ENCODE measurements around the gene SELENOO.

The SELENOO gene

GRCh38 chr22:50257041-50257440, 56.2 kb downstream of the SELENOO start:
- no peak for DNase-seq

DNA sequence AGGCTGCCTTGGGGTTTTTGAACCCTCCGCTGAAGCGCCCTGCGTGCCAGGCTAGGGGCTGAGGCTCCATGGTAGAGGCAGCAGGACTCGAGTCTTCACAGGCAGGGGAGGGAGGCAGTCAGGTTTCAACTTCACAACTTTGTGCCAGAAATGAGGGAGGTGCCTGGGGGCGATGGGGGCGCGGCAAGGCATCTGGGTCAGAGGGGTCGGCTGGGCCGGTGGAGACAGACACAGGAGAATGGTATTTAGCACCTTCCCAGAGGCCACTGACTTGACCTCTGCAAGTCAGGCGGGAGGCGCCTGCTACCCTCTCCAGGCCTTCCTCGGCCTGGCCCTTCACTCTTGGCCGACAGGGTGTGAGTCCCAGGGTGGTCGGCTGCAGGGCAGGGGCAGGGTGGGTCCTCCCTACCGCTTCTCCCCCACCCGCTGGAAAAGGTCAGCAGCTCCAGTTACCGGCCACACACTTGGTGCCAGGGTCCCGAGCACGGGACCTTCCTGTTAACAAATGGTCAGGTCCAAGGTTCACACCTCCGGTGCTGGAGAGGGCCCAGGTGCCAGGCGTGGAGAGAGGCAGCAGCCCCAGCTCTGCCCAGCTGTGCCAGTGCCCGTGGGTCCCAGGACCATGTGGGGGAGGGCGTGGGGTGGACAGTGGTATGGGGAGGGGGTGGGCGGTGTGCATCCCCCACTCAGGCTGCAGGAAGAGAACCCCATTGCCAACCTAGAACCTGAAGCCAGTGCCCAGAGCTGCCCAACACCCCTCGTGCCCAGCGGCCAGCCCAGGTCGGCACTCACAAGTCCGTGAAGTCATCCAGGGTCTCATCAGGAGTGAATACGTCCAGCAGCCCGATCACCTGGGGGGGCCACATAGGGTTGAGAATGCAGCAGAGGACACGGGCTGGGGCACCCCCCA, 56.9 kb downstream of the SELENOO start:
- no peak for DNase-seq

DNA sequence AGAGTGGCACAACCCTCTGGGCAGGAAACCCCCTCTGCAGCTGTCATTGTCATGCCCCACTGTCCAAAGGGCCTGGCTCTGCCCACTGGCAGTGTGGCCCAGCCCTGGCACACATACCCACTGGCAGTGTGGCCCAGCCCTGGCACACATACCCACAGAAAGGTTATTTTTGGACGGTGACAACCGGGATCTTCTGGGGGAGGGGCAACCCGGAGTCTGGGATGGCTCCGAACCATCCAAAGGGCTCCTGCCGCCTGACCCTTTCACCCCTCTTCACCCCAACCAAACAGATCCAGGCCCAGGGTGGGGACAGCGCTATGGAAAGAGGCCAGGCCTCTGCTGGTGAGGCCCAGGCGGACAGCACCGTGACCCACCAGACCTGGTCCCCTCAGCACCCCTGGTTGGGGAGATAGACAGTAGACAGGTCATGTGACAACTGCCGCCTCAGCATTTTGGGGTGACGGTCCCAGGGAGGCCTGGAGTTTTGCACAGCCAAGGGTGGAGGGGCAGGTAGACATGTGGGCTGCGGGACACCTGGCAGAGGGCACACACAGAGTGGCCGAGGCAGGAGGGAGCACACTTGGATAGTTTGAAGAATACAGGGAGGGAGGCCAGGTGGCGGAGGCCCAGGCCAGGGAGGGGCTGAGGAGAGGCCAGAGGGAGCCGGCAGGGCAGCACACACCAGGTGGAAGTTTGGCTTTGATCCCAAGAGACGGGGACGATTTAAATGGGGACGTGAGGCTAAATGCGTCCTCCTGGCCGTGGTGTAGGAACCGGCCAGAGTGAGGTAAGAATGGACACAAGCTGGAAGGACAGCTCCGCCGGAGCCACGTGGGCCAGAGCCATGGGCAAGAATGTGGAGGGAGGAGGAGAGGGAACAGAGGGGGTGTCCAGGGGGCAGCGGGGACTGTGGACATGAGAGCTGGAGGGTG, 57.8 kb downstream of the SELENOO start:
- DNase-seq = no peak

- DNase-seq = no peak
Observed at GRCh38 chr22:50259302-50259701, 58.5 kb downstream of the SELENOO start.

DNA sequence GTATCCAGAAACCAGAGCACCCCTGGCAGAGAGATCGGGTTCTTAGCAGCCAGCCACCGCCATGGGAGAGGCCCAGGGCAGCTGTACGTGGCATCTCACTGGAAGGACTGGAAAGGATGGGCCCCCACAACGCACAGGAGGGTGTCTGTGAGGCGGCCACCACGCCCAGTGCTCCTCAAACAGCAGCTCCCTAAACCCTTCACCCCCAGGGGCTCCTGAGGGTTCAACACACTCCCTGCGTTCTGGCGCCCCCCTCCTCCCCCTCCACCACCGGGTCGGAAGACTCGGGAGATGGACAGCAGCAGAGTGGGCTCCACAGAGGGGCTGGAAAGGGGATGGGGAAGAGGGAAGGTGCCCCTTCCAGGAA, 59.6 kb downstream of the SELENOO start:
- DNase-seq = no peak

GRCh38 chr22:50260801-50261614, 60.2 kb downstream of the SELENOO start:
- no peak for DNase-seq

DNA sequence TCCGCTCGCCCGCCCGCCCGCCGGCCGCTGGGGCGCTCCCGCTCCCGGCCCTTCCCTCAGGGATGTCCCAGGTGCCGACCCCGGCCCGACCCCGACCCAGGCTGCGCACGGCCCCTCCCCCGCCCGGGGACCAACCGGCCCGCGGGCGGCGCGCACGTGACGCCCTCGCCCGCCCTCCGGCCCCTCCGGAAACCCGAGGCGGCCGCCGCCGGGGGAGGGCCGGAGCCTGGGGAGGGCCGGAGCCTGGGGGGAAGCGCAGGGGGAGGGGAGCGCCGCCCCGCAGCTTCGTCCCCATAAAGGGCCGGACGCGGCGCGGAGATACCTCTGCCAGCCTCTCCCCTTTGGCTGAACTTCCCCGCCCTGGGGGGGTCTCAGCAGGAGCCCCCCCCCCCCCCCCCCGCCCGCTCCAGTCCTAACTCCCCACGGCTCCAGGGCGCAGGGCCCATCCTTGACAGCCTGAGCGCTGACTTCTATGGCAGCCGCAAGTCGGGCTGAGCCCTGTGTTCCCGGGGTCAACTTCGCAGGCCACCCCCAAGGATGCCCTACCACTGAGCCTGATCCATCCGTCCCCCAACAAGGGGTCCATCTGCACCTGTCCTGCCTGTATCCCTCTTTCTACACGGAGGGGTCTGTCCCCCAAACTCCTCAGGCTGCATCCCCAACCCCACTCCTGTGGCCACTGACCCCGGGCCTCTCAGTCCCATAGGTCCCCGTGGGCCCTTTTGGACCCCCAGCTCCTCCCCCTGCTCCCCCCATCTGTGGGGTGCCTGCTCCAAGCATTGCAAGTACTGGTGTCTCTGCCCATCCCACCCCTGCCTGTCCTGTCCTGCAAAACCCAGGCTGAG, 61.0 kb downstream of the SELENOO start, which contains the start of gene MAPK12:
Gene MAPK12 (minus strand): TSS at position 69 of the 845 bp plus-strand sequence. CDS start 174 bp downstream, outside the sequence.
- DNase-seq = no peak

DNA sequence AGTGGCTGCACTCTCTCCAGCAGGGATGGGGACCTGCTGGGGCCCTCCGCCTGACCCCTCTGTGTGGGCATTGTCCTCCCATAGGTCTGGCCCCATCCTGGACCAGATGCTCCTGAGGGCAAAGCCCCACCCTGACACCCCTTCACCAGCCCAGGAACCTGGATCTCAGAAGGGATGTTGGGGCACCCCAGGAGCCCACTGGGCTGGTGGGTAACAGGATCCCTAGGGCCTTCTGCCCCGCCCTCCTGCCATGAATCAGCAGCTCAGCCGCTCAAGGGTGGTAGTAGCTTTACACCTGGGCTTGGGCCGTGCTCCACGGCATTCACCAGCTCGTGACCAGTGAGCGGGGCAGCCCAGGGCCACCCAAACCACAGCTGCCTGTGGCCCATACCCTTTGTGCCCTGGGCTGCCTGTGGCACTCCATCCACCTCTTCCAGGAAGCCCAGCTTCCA, 61.7 kb downstream of the SELENOO start:
- DNase-seq = no peak

GRCh38 chr22:50262973-50263617, 62.3 kb downstream of the SELENOO start:
- DNase-seq = no peak

GRCh38 chr22:50264104-50264745, 63.4 kb downstream of the SELENOO start:
- DNase-seq = no peak

DNA sequence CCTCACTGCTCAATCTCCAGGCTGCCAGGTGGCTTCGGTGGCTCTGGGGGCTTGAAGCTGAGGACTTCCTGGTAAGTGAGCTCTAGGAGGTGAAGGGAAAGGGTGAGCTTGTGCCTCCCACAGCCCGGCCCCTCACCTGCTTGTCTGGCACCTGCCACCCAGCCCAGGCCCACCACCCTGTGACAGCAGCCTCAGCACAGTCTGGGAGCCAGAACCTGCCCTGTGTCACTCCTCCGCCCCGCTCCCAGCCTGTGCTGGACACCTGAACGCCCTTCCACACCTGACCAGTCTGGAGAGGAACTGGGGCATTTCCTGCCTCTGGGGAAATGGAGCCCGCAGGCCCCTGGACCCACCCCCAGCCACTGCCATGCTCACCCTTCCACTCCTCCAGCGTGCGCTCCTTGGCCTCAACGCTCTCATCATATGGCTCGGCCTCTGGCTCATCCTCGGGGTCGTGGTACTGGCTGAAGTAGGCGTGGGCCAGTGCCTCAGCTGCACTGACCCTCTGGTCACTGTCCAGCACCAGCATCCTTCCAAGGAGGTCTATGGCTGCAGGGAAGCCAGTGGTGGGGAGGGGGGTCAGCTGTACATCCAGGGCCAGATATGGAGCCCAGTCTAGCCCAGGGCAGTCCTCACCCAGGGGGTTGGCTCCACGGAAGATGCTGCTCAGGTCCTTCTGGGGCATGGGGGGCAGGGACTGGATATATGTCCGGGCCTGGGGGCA, 64.3 kb downstream of the SELENOO start:
- DNase-seq = no peak

GRCh38 chr22:50266994-50267393, 66.2 kb downstream of the SELENOO start:
- DNase-seq = no peak
